ENCODE results near the gene SAP30L. TPM values are rescaled to one million over a fixed set of nuclear protein-coding genes. Genes with fewer than 3 reads are reported as not detected.
A peak's percentile ranks its signal among the peaks of the same experiment; 100 is the strongest.

The SAP30L gene, protein sequence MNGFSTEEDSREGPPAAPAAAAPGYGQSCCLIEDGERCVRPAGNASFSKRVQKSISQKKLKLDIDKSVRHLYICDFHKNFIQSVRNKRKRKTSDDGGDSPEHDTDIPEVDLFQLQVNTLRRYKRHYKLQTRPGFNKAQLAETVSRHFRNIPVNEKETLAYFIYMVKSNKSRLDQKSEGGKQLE
- 18.1 TPM for total RNA-seq (ENCODE audit: unreplicated experiment)
- long read RNA-seq, partial matches to known transcripts = 0 of 1 reads
- long read RNA-seq, other reads (novel, unspliced or antisense) = 1 of 1 reads

GRCh38 chr5:154445422-154446194, at the start of gene SAP30L:
TSS of gene SAP30L (plus strand) at chr5:154445997. CDS start at chr5:154446605, 608 bp downstream.
- peak; percentile 96 for DNase-seq
- H3K27me3 Mint-ChIP-seq (ENCODE audit: unreplicated experiment) = no peaks in the 10 kb centered on the region
- peaks cover 2% of the 10 kb centered on the region for H3K9me3 Mint-ChIP-seq (ENCODE audit: unreplicated experiment)
- H3K4me3 Mint-ChIP-seq (ENCODE audit: unreplicated experiment) = peak within 1 kb of the TSS; percentile 96
- no peak for TF ChIP-seq CTCF (IDR thresholded peaks at IDR 0.05; ENCODE audit: partially characterized antibody, unreplicated experiment)
- no peak within 1 kb of the TSS for H3K27ac Mint-ChIP-seq (ENCODE audit: unreplicated experiment)
- H3K4me1 Mint-ChIP-seq (ENCODE audit: low read depth, unreplicated experiment) = peaks cover 12% of the 10 kb centered on the region
- H3K36me3 Mint-ChIP-seq (ENCODE audit: unreplicated experiment) = no peaks in the 10 kb centered on the region

- no peak for DNase-seq
- H3K4me1 Mint-ChIP-seq (ENCODE audit: low read depth, unreplicated experiment) = peaks cover 10% of the 10 kb centered on the region
- TF ChIP-seq CTCF (IDR thresholded peaks at IDR 0.05; ENCODE audit: partially characterized antibody, unreplicated experiment) = no peak
- H3K27ac Mint-ChIP-seq (ENCODE audit: unreplicated experiment) = no peak overlapping the region
- peaks cover 4% of the 10 kb centered on the region for H3K36me3 Mint-ChIP-seq (ENCODE audit: unreplicated experiment)
- H3K27me3 Mint-ChIP-seq (ENCODE audit: unreplicated experiment) = no peaks in the 10 kb centered on the region
- peaks cover 2% of the 10 kb centered on the region for H3K9me3 Mint-ChIP-seq (ENCODE audit: unreplicated experiment)
- H3K4me3 Mint-ChIP-seq (ENCODE audit: unreplicated experiment) = no peak overlapping the region
Observed at GRCh38 chr5:154396128-154396527, 49.7 kb upstream of the SAP30L start.

GRCh38 chr5:154397652-154398406, 48.0 kb upstream of the SAP30L start:
- H3K27ac Mint-ChIP-seq (ENCODE audit: unreplicated experiment) = no peak overlapping the region
- H3K9me3 Mint-ChIP-seq (ENCODE audit: unreplicated experiment) = peaks cover 2% of the 10 kb centered on the region
- H3K4me1 Mint-ChIP-seq (ENCODE audit: low read depth, unreplicated experiment) = peaks cover 17% of the 10 kb centered on the region
- DNase-seq = no peak
- TF ChIP-seq CTCF (IDR thresholded peaks at IDR 0.05; ENCODE audit: partially characterized antibody, unreplicated experiment) = no peak
- peaks cover under 1% of the 10 kb centered on the region for H3K36me3 Mint-ChIP-seq (ENCODE audit: unreplicated experiment)
- H3K27me3 Mint-ChIP-seq (ENCODE audit: unreplicated experiment) = peaks cover 3% of the 10 kb centered on the region
- H3K4me3 Mint-ChIP-seq (ENCODE audit: unreplicated experiment) = no peak overlapping the region

- Mint-ChIP-seq H3K4me3 (ENCODE audit: unreplicated experiment) (peak overlapping the region; percentile 55), H3K27me3 (ENCODE audit: unreplicated experiment) (peaks cover 3% of the 10 kb centered on the region), H3K36me3 (ENCODE audit: unreplicated experiment) (no peaks in the 10 kb centered on the region), H3K27ac (ENCODE audit: unreplicated experiment) (peak overlapping the region; percentile 5), H3K9me3 (ENCODE audit: unreplicated experiment) (peaks cover 2% of the 10 kb centered on the region), H3K4me1 (ENCODE audit: low read depth, unreplicated experiment) (peaks cover 17% of the 10 kb centered on the region)
- DNase-seq = no peak
- no peak for TF ChIP-seq CTCF (IDR thresholded peaks at IDR 0.05; ENCODE audit: partially characterized antibody, unreplicated experiment)
Observed at GRCh38 chr5:154400678-154401077, 45.1 kb upstream of the SAP30L start.

Data from glutamatergic neuron (in vitro differentiated cells).